Measurements from ENCODE around the gene HIC1. TPM values are rescaled to one million over a fixed set of nuclear protein-coding genes. Genes with fewer than 3 reads are reported as not detected.

Gene HIC1
- total RNA-seq, 4 donors from 2014 or later = 32.8 to 56.2 (median 41.6) TPM

- H3K27ac ChIP-seq = peak overlapping the region; percentile 24 to 97 (median 92)
- ATAC-seq = no peak
- WGBS, 2 donors (ENCODE audit: low coverage in 1 of 2) = no CpG with 5 or more reads among the region's 16 CpGs
- H3K4me1 ChIP-seq = peaks cover 0 to 39% (median 13%) of the 10 kb centered on the region in 3 donors
- no peaks in the 10 kb centered on the region for H3K27me3 ChIP-seq
- H3K36me3 ChIP-seq = peaks cover 0 to 69% of the 10 kb centered on the region in 2 donors
- TF ChIP-seq POLR2AphosphoS5 (IDR thresholded peaks at IDR 0.05) (no peak), CTCF (IDR thresholded peaks at IDR 0.05) (peak in 1 of 4 experiments; percentile 6)
- no peaks in the 10 kb centered on the region for H3K9me3 ChIP-seq
- peak overlapping the region; percentile 77 to 82 for H3K4me3 ChIP-seq
These were observed 13.9 kb upstream of the HIC1 start for GRCh38 chr17:2040942-2041560.

- WGBS, 2 donors (ENCODE audit: low coverage in 1 of 2) = 0 to 1% methylated on average over 5 to 15 of the region's 93 CpGs
- Histone ChIP-seq H3K27me3 (no peaks in the 10 kb centered on the region), H3K4me1 (peaks cover 0 to 39% (median 13%) of the 10 kb centered on the region in 3 donors), H3K9me3 (no peaks in the 10 kb centered on the region), H3K4me3 (peak within 1 kb of the TSS; percentile 77 to 82), H3K27ac (peak within 1 kb of the TSS; percentile 72 to 97 (median 92)), H3K36me3 (peaks cover 0 to 62% of the 10 kb centered on the region in 2 donors)
- peak; percentile 96 for ATAC-seq
- TF ChIP-seq POLR2A (IDR thresholded peaks at IDR 0.05) (peak; percentile 50 to 66), EP300 (IDR thresholded peaks at IDR 0.05) (no peak), POLR2AphosphoS5 (IDR thresholded peaks at IDR 0.05) (peak; percentile 82), CTCF (IDR thresholded peaks at IDR 0.05) (peak in 3 of 4 experiments; percentile 44 to 73 (median 55))
These were observed 13.1 kb upstream of the HIC1 start, which contains the start of gene OVCA2 for GRCh38 chr17:2041561-2042389. Gene OVCA2 (plus strand): TSS chr17:2042022. CDS start chr17:2042048, 26 bp downstream.

GRCh38 chr17:2042390-2042847 lies 12.5 kb upstream of the HIC1 start:
- 1 to 18% methylated on average over 7 to 8 of the region's 17 CpGs for WGBS, 2 donors (ENCODE audit: low coverage in 1 of 2)
- ATAC-seq = peak; percentile 3
- H3K36me3 ChIP-seq = peaks cover 0 to 56% of the 10 kb centered on the region in 2 donors
- H3K4me1 ChIP-seq = peaks cover 0 to 39% (median 13%) of the 10 kb centered on the region in 3 donors
- H3K27me3 ChIP-seq = no peaks in the 10 kb centered on the region
- peak overlapping the region; percentile 77 to 82 for H3K4me3 ChIP-seq
- no peaks in the 10 kb centered on the region for H3K9me3 ChIP-seq
- H3K27ac ChIP-seq = peak overlapping the region; percentile 72 to 97 (median 92)
- TF ChIP-seq POLR2AphosphoS5 (IDR thresholded peaks at IDR 0.05) (no peak), CTCF (IDR thresholded peaks at IDR 0.05) (peak in 1 of 4 experiments; percentile 21)

GRCh38 chr17:2042933-2043332 lies 12.0 kb upstream of the HIC1 start:
- Histone ChIP-seq H3K27me3 (no peaks in the 10 kb centered on the region), H3K36me3 (peaks cover 0 to 50% of the 10 kb centered on the region in 2 donors), H3K27ac (peak overlapping the region in 3 of 4 donors; percentile 92 to 97 (median 92)), H3K9me3 (no peaks in the 10 kb centered on the region), H3K4me3 (peak overlapping the region in 1 of 2 donors; percentile 82), H3K4me1 (peaks cover 0 to 39% (median 13%) of the 10 kb centered on the region in 3 donors)
- no peak for ATAC-seq
- WGBS, 2 donors (ENCODE audit: low coverage in 1 of 2) = 50 to 100% methylated on average over 1 to 3 of the region's 5 CpGs
- no peak for TF ChIP-seq CTCF (IDR thresholded peaks at IDR 0.05)
- no peak for TF ChIP-seq POLR2A (IDR thresholded peaks at IDR 0.05)
- TF ChIP-seq EP300 (IDR thresholded peaks at IDR 0.05) = no peak
- no peak for TF ChIP-seq POLR2AphosphoS5 (IDR thresholded peaks at IDR 0.05)

All from gastroesophageal sphincter (tissue), 4 donors.